Measurements from ENCODE around the gene TMEM167B. TPM values are rescaled to one million over a fixed set of nuclear protein-coding genes. Genes with fewer than 3 reads are reported as not detected.

The TMEM167B gene
- total RNA-seq, 1 experiment from 2014 or later = 30.2 TPM

- intact Hi-C loops (cut with micrococcal nuclease) = no loop called here
- TF ChIP-seq CTCF (IDR thresholded peaks at IDR 0.05; ENCODE audit: unreplicated experiment) = no peak
- ChIA-PET POLR2A (no interaction called here), CTCF (no interaction called here)
- no TSS peak for BruUV-seq (replicated peaks)
- no peaks in the 10 kb centered on the region for H3K27me3 Mint-ChIP-seq (ENCODE audit: insufficient read depth, unreplicated experiment)
- no peaks in the 10 kb centered on the region for H3K9me3 Mint-ChIP-seq (ENCODE audit: unreplicated experiment)
- H3K27ac Mint-ChIP-seq (ENCODE audit: low read depth, unreplicated experiment) = no peak overlapping the region
- H3K4me3 Mint-ChIP-seq (ENCODE audit: unreplicated experiment) = no peak overlapping the region
- peaks cover 6% of the 10 kb centered on the region for H3K4me1 Mint-ChIP-seq (ENCODE audit: insufficient read depth, unreplicated experiment)
- no peaks in the 10 kb centered on the region for H3K36me3 Mint-ChIP-seq (ENCODE audit: insufficient read depth, unreplicated experiment)
- DNase-seq (ENCODE audit: unreplicated experiment) = no peak
Measured at GRCh38 chr1:109136766-109137165, 46.2 kb downstream of the TMEM167B start.

DNA sequence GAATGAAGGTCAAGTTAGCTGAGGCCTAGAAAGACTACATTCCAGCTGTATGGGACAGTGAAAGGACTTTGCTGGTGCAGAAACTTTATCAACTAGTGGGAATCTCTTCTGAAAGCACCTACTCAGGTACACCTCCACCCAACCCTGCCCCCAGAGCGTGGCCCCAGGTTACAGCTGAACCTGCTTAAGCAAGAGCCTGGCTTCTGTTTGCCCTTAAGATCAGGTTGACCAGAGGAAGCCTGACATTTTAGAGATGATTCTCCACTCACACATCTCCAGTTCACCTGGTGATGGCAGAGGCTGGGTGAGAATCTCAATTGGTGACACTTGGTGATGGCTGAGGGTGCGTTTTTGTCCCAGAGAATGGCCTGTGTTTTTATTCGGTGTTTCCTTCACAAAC, 47.4 kb downstream of the TMEM167B start:
- Mint-ChIP-seq H3K27me3 (ENCODE audit: insufficient read depth, unreplicated experiment) (no peaks in the 10 kb centered on the region), H3K36me3 (ENCODE audit: insufficient read depth, unreplicated experiment) (no peaks in the 10 kb centered on the region), H3K4me1 (ENCODE audit: insufficient read depth, unreplicated experiment) (peaks cover 6% of the 10 kb centered on the region), H3K9me3 (ENCODE audit: unreplicated experiment) (no peaks in the 10 kb centered on the region), H3K27ac (ENCODE audit: low read depth, unreplicated experiment) (no peak overlapping the region), H3K4me3 (ENCODE audit: unreplicated experiment) (no peak overlapping the region)
- DNase-seq (ENCODE audit: unreplicated experiment) = no peak
- CTCF ChIA-PET = no interaction called here
- intact Hi-C loops (cut with micrococcal nuclease) = no loop called here
- POLR2A ChIA-PET = no interaction called here
- no peak for TF ChIP-seq CTCF (IDR thresholded peaks at IDR 0.05; ENCODE audit: unreplicated experiment)
- BruUV-seq (replicated peaks) = no TSS peak

DNA sequence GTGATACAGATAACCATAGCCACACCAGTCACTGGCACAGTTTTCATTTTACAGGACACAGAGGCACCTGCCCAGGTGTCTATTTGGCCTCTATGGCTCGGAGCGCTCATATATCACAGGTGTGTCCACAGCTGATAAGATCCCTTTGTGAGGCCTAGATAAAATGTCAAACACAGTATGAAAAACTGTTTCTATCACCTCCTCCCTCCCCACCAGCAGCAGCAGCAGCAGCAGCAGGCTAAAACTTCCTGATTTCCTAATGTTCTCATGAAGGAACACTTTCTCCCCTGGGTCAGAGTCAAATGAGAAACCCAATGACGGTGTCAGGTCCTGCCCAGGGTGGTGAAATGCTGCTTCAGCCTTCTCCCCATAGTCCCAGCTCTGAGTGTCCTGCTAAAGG, 47.8 kb downstream of the TMEM167B start:
- H3K27me3 Mint-ChIP-seq (ENCODE audit: insufficient read depth, unreplicated experiment) = no peaks in the 10 kb centered on the region
- no peaks in the 10 kb centered on the region for H3K36me3 Mint-ChIP-seq (ENCODE audit: insufficient read depth, unreplicated experiment)
- H3K4me1 Mint-ChIP-seq (ENCODE audit: insufficient read depth, unreplicated experiment) = peaks cover 6% of the 10 kb centered on the region
- H3K27ac Mint-ChIP-seq (ENCODE audit: low read depth, unreplicated experiment) = no peak overlapping the region
- POLR2A ChIA-PET = no interaction called here
- no peak overlapping the region for H3K4me3 Mint-ChIP-seq (ENCODE audit: unreplicated experiment)
- TF ChIP-seq CTCF (IDR thresholded peaks at IDR 0.05; ENCODE audit: unreplicated experiment) = no peak
- BruUV-seq (replicated peaks) = no TSS peak
- H3K9me3 Mint-ChIP-seq (ENCODE audit: unreplicated experiment) = no peaks in the 10 kb centered on the region
- no peak for DNase-seq (ENCODE audit: unreplicated experiment)
- CTCF ChIA-PET = interaction anchor here (1.0 kb wide), 1 partner anchor 7 kb away, joined by 3 read pairs; no protein-coding TSS in a partner anchor
- intact Hi-C loops (cut with micrococcal nuclease) = no loop called here

GRCh38 chr1:109140392-109140791, 49.8 kb downstream of the TMEM167B start:
- intact Hi-C loops (cut with micrococcal nuclease) = no loop called here
- BruUV-seq (replicated peaks) = no TSS peak
- Mint-ChIP-seq H3K27ac (ENCODE audit: low read depth, unreplicated experiment) (no peak overlapping the region), H3K36me3 (ENCODE audit: insufficient read depth, unreplicated experiment) (no peaks in the 10 kb centered on the region), H3K9me3 (ENCODE audit: unreplicated experiment) (no peaks in the 10 kb centered on the region), H3K4me1 (ENCODE audit: insufficient read depth, unreplicated experiment) (no peaks in the 10 kb centered on the region), H3K4me3 (ENCODE audit: unreplicated experiment) (no peak overlapping the region), H3K27me3 (ENCODE audit: insufficient read depth, unreplicated experiment) (no peaks in the 10 kb centered on the region)
- CTCF ChIA-PET = no interaction called here
- POLR2A ChIA-PET = no interaction called here
- TF ChIP-seq CTCF (IDR thresholded peaks at IDR 0.05; ENCODE audit: unreplicated experiment) = no peak
- no peak for DNase-seq (ENCODE audit: unreplicated experiment)

Data from MCF 10A (cell line).